ENCODE measurements around the gene PDPK1. TPM values are rescaled to one million over a fixed set of nuclear protein-coding genes. Genes with fewer than 3 reads are reported as not detected.

The PDPK1 gene
- total and polyA plus RNA-seq, 5 donors, result 18.0 to 44.9 (median 36.5) TPM

- Histone ChIP-seq H3K9me3 (ENCODE audit: control insufficient read depth, low read length) (no peaks in the 10 kb centered on the region), H3K4me3 (ENCODE audit: low read length) (no peak overlapping the region), H3K4me1 (ENCODE audit: control insufficient read depth, insufficient read depth, low read length) (no peaks in the 10 kb centered on the region), H3K27me3 (ENCODE audit: control insufficient read depth, insufficient read depth) (no peaks in the 10 kb centered on the region), H3K27ac (ENCODE audit: low read length) (no peak overlapping the region)
- WGBS, result 84% methylated on average over 11 of the region's 11 CpGs
- intact Hi-C loops (cut with DNase I), result no loop called here
- peak; percentile 52 to 86 (median 85) for DNase-seq
- ATAC-seq, result peak; percentile 53 to 56
Observed at GRCh38 chr16:2507665-2508064, 30.2 kb upstream of the PDPK1 start.

- Histone ChIP-seq H3K27me3 (ENCODE audit: control insufficient read depth, insufficient read depth) (no peaks in the 10 kb centered on the region), H3K9me3 (ENCODE audit: control insufficient read depth, low read length) (no peaks in the 10 kb centered on the region), H3K4me3 (ENCODE audit: low read length) (no peak overlapping the region), H3K27ac (ENCODE audit: low read length) (no peak overlapping the region), H3K4me1 (ENCODE audit: control insufficient read depth, insufficient read depth, low read length) (no peaks in the 10 kb centered on the region)
- peak in 2 of 3 donors; percentile 40 to 51 for DNase-seq
- intact Hi-C loops (cut with DNase I), result no loop called here
- WGBS, result 88% methylated on average over 18 of the region's 18 CpGs
- no peak for ATAC-seq
Observed at GRCh38 chr16:2508722-2509400, 29.0 kb upstream of the PDPK1 start.

GRCh38 chr16:2511128-2511800, 26.6 kb upstream of the PDPK1 start:
- Histone ChIP-seq H3K4me3 (ENCODE audit: low read length) (no peak overlapping the region), H3K27me3 (ENCODE audit: control insufficient read depth, insufficient read depth) (no peaks in the 10 kb centered on the region), H3K9me3 (ENCODE audit: control insufficient read depth, low read length) (no peaks in the 10 kb centered on the region), H3K4me1 (ENCODE audit: control insufficient read depth, insufficient read depth, low read length) (peaks cover 11% of the 10 kb centered on the region), H3K27ac (ENCODE audit: low read length) (no peak overlapping the region)
- intact Hi-C loops (cut with DNase I), result no loop called here
- 40% methylated on average over 24 of the region's 24 CpGs for WGBS
- peak in 1 of 2 donors; percentile 45 for ATAC-seq
- peak; percentile 81 to 92 (median 92) for DNase-seq

- Histone ChIP-seq H3K27ac (ENCODE audit: low read length) (no peak overlapping the region), H3K4me3 (ENCODE audit: low read length) (no peak overlapping the region), H3K9me3 (ENCODE audit: control insufficient read depth, low read length) (no peaks in the 10 kb centered on the region), H3K27me3 (ENCODE audit: control insufficient read depth, insufficient read depth) (no peaks in the 10 kb centered on the region), H3K4me1 (ENCODE audit: control insufficient read depth, insufficient read depth, low read length) (peaks cover 17% of the 10 kb centered on the region)
- DNase-seq (peak in 1 of 3 donors; percentile 55), ATAC-seq (no peak)
- intact Hi-C loops (cut with DNase I), result no loop called here
- WGBS, result 89% methylated on average over 17 of the region's 17 CpGs
Observed at GRCh38 chr16:2511996-2512734, 25.7 kb upstream of the PDPK1 start.

- H3K27me3 ChIP-seq (ENCODE audit: control insufficient read depth, insufficient read depth), result no peaks in the 10 kb centered on the region
- peaks cover 17% of the 10 kb centered on the region for H3K4me1 ChIP-seq (ENCODE audit: control insufficient read depth, insufficient read depth, low read length)
- peak overlapping the region; percentile 97 for H3K4me3 ChIP-seq (ENCODE audit: low read length)
- H3K9me3 ChIP-seq (ENCODE audit: control insufficient read depth, low read length), result no peaks in the 10 kb centered on the region
- intact Hi-C loops (cut with DNase I), result no loop called here
- peak overlapping the region; percentile 92 for H3K27ac ChIP-seq (ENCODE audit: low read length)
- peak in 1 of 2 donors; percentile 1 for ATAC-seq
- 39% methylated on average over 15 of the region's 15 CpGs for WGBS
- DNase-seq, result peak in 2 of 3 donors; percentile 64 to 67
Observed at GRCh38 chr16:2512735-2513404, 25.0 kb upstream of the PDPK1 start.

- intact Hi-C loops (cut with DNase I), result no loop called here
- whole genome bisulfite sequencing, result 2% methylated on average over 122 of the region's 122 CpGs
- no peaks in the 10 kb centered on the region for H3K9me3 ChIP-seq (ENCODE audit: control insufficient read depth, low read length)
- DNase-seq (peak; percentile 93 to 98 (median 97)), ATAC-seq (peak; percentile 80 to 89)
- peak within 1 kb of the TSS; percentile 97 for H3K4me3 ChIP-seq (ENCODE audit: low read length)
- peak within 1 kb of the TSS; percentile 92 for H3K27ac ChIP-seq (ENCODE audit: low read length)
- H3K4me1 ChIP-seq (ENCODE audit: control insufficient read depth, insufficient read depth, low read length), result peaks cover 20% of the 10 kb centered on the region
- H3K27me3 ChIP-seq (ENCODE audit: control insufficient read depth, insufficient read depth), result no peaks in the 10 kb centered on the region
Observed at GRCh38 chr16:2513405-2514332, 24.2 kb upstream of the PDPK1 start, which contains the start of gene ATP6V0C. TSS of gene ATP6V0C (plus strand) at chr16:2513952. CDS start at chr16:2514104, 152 bp downstream.

GRCh38 chr16:2514333-2515179, 23.3 kb upstream of the PDPK1 start:
- WGBS, result under 1% methylated on average over 63 of the region's 63 CpGs
- intact Hi-C loops (cut with DNase I), result loop anchor here in 1 of 4 donors (5.0 kb wide), 1 partner anchor 292 kb away; the partner anchor contains the start of gene E4F1
- peaks cover 22% of the 10 kb centered on the region for H3K4me1 ChIP-seq (ENCODE audit: control insufficient read depth, insufficient read depth, low read length)

GRCh38 chr16:2515180-2515851, 22.5 kb upstream of the PDPK1 start:
- peak overlapping the region; percentile 97 for H3K4me3 ChIP-seq (ENCODE audit: low read length)
- H3K4me1 ChIP-seq (ENCODE audit: control insufficient read depth, insufficient read depth, low read length), result peaks cover 22% of the 10 kb centered on the region
- H3K27ac ChIP-seq (ENCODE audit: low read length), result peak overlapping the region; percentile 62
- H3K27me3 ChIP-seq (ENCODE audit: control insufficient read depth, insufficient read depth), result no peaks in the 10 kb centered on the region
- ATAC-seq (no peak), DNase-seq (peak; percentile 22 to 61 (median 53))
- WGBS, result 27% methylated on average over 14 of the region's 14 CpGs
- no peaks in the 10 kb centered on the region for H3K9me3 ChIP-seq (ENCODE audit: control insufficient read depth, low read length)
- intact Hi-C loops (cut with DNase I), result loop anchor here in 1 of 4 donors (5.0 kb wide), 1 partner anchor 293 kb away; the partner anchor contains the start of gene E4F1

More at GRCh38 chr16:2514333-2515179, 23.3 kb upstream of the PDPK1 start:
- DNase-seq (peak in 2 of 3 donors; percentile 41 to 73), ATAC-seq (no peak)
- peak overlapping the region; percentile 97 for H3K4me3 ChIP-seq (ENCODE audit: low read length)
- peak overlapping the region; percentile 92 for H3K27ac ChIP-seq (ENCODE audit: low read length)
- H3K9me3 ChIP-seq (ENCODE audit: control insufficient read depth, low read length), result no peaks in the 10 kb centered on the region
- H3K27me3 ChIP-seq (ENCODE audit: control insufficient read depth, insufficient read depth), result no peaks in the 10 kb centered on the region

Data from right cardiac atrium (tissue), 5 donors.